Upper lobe of left lung (tissue), 4 donors: ENCODE data around the gene TGFBR3.

ENCODE experiments used
- EP300 ChIP-seq, 4 donors: sonication (generic); formaldehyde crosslinking; IDR thresholded peaks; one replicate each; pipeline ENCODE4 v1.5.1; 2017; ENCODE audit warnings: antibody characterized with exemption in 4 of 4, control low read depth in 2 of 4
- POLR2A ChIP-seq, 4 donors: fragments of 450-650 bp; IDR thresholded peaks; one replicate each; pipeline ENCODE4 v1.5.1; 2016 to 2017; ENCODE audit warnings: antibody characterized with exemption in 4 of 4, mild to moderate bottlenecking in 2 of 4
- POLR2AphosphoS5 ChIP-seq, 2 donors: sonication (generic); formaldehyde crosslinking; IDR thresholded peaks; one replicate each; pipeline ENCODE4 v1.5.1; 2017; ENCODE audit warnings: antibody characterized with exemption in 2 of 2
- TF ChIP-seq, protein P1 (sequence below), 6 experiments: fragments of 450-650 bp in 4 of 6; fragments of 200-600 bp in 2 of 6; sonication (generic) in 2 of 6; IDR thresholded peaks; one replicate each; pipeline ENCODE4 v1.5.1; 2016 to 2019; ENCODE audit warnings: antibody characterized with exemption in 6 of 6

DNA sequence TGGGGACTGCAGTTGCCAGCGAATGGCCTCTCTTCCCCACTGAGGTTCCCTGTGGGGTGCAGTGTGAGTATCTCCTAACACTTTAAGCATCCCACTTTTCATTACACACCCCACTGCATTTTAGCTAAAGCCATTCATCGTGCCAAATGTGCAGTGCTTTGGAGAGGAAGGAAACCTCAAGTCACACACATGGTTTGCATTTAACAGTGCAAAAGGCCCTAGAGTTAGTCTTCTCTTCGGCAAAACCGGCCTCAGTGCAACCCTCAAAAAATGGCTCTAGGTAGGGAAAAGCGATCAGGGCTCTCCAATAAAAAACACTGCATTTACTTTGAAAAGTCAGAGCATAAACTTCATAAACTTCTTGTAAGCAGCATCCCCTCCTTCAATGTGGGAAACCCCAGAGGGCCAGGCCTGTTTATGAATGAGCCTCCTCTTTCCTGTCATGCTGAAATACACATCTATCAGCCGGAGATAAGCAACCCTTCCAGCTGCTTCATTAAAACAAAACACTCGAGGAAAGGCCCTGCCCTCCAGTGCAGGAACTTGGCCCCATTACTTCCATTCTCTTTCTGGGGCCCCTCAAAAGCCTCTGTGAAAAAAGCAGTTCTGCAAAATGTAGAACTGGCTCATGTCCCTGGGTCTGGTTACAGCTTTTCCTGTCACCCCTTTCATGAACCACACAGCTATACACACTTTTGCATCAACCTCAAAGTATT lies 201.3 kb downstream of the TGFBR3 start:
- TF ChIP-seq, protein P1, sequence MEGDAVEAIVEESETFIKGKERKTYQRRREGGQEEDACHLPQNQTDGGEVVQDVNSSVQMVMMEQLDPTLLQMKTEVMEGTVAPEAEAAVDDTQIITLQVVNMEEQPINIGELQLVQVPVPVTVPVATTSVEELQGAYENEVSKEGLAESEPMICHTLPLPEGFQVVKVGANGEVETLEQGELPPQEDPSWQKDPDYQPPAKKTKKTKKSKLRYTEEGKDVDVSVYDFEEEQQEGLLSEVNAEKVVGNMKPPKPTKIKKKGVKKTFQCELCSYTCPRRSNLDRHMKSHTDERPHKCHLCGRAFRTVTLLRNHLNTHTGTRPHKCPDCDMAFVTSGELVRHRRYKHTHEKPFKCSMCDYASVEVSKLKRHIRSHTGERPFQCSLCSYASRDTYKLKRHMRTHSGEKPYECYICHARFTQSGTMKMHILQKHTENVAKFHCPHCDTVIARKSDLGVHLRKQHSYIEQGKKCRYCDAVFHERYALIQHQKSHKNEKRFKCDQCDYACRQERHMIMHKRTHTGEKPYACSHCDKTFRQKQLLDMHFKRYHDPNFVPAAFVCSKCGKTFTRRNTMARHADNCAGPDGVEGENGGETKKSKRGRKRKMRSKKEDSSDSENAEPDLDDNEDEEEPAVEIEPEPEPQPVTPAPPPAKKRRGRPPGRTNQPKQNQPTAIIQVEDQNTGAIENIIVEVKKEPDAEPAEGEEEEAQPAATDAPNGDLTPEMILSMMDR (IDR thresholded peaks at IDR 0.05), result no peak
- TF ChIP-seq POLR2AphosphoS5 (IDR thresholded peaks at IDR 0.05) (peak in 1 of 2 donors; percentile 56), EP300 (IDR thresholded peaks at IDR 0.05) (no peak), POLR2A (IDR thresholded peaks at IDR 0.05) (no peak)
